HG03558 (cell line): Measurements from ENCODE around the gene MINDY2.
"Not testable (repeated sequence)": the region's sequence is repeated elsewhere in the genome, so short reads cannot be mapped to it uniquely, and the experiment has no call there.

ENCODE experiments used
- ATAC-seq: cut with Tn5 transposase; IDR thresholded peaks from one replicate; pipeline ENCODE4 v1.9.1; 2021; ENCODE audit warnings: moderate number of reproducible peaks; ENCODE audit not compliant: unreplicated experiment; ENCODE audit errors: extremely low read depth

MINDY2 gene

DNA sequence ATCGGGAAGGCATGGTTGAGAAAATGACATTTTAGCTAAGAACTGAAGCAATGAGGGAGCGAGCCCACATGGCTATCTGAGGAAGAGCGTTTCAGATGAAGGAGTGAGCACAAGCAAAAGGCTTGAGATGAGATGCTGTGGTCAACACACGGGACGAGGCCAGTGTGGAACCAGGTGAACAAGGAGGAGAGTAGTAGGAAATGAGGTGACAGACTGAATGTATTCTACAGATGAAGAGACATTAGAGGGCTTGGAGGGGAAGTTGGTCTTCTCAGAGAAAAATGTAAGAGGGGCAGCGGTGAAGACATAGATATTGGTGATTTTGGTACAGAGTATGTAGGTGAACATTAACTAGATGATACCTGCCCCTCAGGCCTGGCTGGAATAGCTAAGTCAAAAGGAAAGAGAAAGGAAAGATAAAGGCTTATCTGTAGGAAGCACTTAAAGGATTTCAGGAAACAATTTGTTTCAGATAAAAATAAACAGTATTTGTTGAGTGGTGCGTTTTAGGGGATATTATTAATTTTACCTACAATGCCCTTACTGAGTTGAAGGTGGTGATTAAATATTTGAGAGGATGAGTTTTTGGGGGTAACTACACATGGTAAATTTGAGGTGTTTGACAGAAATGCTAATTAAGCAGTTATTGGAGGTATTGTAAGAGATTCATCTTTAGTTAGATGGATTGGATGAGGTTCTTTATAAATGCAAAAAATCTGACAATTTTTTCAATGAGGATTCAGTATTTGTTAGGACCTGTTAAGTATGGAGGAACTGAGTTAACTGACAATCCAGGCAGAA, 105.4 kb downstream of the MINDY2 start:
- no peak for ATAC-seq

DNA sequence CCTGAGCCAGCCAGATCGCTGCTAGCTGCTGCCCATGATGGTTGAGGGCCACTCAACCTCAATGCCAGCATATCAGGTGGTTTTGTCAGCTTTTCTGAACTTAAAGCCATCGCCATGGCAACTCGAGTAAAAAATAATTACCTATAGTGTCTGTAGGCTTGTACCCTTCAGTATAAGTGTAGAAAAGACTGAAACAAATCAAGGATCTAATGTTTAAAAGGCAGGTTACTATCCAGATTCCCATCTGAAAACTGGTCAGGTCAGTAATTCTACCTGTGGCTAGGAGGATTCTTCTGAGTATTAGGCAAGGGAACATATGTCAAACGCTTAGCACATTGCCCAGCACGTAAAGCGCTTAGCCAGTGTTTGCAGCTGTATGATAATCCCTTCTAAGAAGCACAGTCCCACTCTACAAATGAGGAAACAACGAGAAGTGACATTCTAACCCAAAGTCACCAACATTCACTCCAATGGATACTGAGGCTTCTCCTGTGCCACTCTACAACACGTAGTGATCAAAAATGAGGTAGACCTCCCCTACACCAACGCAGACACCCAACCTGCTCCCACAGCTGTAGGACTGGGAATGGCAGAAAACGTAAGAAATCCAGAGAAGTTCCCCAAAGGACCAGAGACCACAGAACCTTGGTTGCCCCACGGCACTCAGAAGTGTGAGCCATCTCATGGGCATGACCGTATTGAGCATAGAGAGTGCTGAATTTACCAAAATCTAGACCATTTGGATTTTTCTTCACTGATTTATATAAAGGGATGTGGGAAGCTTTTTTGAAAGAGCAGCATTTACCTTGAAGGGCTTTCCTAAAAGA, 107.1 kb downstream of the MINDY2 start:
- ATAC-seq = no peak

DNA sequence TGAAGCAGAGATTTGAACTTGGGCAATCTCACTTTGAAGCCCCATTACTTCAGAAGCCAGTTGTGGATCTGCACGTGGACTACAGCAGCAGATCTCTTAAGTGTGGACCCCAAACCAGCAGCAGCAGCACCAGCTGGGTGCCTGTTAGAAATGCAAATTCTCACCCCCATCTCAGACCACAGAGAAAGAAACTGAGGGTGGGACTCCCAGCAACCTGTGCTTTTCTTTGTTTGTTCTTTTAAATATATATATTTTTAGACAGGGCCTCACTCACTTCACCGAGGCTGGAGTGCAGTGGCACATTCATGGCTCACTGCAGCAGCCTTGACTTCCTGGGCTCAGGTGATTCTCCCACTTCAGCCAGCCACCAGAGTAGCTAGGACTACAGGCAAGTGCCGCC, 109.2 kb downstream of the MINDY2 start:
- ATAC-seq = no peak

DNA sequence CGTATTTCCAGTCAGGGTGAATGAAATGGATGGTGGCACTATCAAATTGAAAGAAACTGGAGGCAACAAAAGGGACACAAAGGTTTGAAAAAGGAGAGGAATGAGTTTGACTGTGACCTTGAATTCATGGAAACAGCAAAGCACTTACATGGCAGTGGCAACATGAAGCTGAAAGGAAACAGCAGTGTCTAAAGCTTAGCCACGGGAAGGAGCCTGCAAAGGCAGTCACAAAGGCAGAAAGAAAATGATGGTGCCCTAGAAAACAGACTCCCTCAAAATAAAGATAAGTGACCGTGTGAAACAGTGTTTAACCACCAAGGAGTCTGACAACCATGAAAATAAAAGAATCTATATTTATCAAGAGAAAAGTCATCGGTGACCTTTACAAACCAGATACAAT, 111.1 kb downstream of the MINDY2 start:
- no peak for ATAC-seq

DNA sequence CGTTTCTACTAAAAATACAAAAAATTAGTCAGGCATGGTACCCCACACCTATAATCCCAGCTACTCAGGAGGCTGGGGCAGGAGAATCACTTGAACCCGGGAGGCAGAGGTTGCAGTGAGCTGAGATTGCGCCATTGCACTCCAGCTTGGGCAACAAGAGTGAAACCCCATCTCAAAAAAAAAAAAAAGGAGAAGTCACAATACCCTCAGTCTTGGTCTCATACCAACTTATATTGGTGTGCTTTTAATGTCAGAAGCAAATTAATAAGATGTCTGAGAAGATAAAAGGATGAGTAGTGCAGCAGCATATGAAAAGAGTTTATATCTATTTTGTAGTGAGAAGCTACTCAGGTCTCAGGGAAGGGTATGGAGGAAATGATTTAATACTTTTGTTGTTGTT, 112.8 kb downstream of the MINDY2 start:
- ATAC-seq = not testable (repeated sequence)

DNA sequence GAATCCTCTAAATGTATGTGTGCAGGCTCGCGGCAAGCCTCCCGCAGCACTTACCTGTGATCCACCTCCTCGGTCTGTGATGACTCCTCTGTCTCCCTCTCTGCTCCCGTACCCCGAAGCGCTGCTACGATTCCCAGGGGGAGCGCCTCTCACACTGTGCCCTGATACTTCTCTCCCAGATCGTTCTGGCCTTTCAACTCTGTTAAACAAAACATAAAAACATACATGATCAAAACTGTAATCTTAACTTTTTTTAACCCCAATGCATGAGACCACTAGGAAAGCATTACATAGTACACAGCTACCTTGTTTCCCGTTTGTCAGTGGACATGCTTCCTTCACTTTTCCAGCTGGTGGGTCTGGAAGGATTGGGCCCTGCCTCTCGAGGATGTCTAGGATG, 115.8 kb downstream of the MINDY2 start:
- ATAC-seq = no peak

DNA sequence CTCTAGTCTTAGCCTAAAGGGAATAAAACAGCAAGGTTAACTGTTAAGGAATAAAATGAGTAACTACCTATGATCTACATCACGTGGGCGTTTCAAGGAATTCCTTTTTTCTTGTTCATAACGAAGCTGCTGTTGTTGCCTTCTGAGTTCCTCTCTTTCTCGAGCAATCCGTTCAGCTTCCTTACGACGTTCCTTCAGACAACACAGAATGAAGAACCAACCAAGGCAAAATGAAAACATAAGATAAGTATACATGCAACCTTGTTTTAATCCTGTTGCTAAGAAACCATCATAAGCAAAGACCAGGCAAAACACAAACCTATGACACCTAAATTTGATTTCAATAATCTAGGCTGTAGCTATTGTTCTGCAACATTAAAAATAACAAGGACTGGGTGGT, 118.3 kb downstream of the MINDY2 start:
- ATAC-seq = no peak

DNA sequence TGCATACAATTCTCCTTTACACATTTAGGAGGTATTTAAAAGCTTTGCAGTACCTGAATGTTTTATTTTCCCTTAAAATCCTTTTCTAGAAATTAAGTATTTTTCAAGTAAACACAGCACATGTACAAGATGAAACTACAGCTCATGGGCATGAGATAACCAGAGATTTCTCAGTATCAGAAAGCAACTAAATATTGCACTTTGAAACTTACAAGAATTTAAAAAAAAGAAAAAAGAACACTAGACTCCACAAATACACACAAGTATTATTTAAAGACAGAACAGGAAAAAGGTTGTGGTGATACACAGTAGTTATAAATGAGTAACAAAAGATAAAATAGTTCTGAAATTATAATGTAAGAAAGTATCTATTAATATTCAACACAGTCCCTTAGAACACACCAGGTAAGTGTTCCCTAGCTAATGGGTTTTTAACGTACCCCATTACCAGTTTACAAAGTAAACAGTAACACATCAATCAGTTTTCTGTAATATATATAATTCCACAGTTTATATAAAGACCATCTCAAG, 127.1 kb downstream of the MINDY2 start:
- ATAC-seq = no peak

DNA sequence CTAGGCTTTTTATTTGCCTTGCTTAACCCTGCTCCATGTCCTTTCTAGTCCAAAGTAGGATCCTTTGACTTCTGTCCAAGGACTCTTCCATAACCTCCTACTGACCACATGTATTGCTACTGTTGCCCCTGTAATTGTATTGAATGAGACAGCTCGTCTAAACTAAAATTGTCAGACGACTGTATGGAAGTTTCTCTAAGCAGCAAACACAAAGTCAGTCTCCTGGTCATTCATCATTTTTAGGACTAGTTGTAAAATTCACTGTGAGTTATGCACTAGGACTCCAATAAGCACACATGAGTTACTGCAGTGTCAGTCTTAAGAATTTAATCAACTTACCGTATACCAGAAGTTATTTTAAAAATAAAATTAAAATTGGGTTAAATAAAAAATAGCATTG, 129.5 kb downstream of the MINDY2 start:
- ATAC-seq = no peak

DNA sequence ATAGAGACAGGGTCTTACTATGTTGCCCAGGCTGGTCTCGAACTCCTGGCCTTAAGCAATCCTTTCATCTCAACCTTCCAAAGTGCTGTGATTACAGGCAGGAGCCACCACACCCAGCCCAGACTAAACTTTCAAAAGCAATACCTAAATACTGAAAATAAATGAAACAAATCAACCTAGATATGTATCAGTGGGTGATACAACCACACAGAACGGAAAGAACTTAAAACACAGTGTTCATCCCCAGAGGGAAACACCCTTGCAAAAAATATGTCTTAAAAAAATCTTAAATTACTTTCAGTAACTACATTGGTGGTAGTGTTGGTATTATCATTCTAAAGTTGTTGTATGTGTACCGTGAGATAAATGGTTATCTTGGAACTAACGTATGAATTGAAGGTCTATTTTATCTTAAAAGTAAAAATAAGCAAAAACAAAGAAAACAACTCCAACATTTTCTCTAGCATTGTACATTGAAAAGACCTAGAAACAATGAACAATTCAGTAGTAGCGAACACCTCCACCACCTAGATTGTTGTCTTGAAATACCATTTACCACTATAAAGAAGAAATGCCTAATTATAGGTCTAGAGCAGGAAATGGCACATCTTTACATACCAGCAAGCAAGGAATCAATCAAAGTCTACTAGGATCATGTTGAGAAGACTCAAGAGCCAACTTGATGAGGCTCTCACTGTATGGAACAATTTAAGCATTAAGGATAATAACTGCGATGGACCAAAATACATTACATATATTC, 137.6 kb downstream of the MINDY2 start:
- ATAC-seq = no peak

DNA sequence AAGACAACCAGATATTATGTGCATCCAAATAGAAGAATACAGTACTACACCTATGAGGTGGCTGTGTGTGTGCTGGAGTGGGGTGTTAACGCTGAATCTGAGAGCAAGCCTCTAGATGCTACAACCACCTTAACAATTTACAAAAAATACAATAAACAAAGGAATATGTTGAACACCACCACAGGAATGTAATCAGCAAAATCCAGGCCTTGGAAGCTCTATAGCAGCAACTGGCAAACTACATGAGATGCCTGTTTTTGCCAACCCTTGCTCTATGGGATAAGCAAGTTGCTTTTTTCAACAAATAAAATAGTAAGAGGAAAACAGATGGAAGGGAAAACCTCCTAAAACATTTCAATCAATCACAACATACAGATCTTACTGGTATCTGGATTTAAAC, 138.5 kb downstream of the MINDY2 start:
- ATAC-seq = no peak

DNA sequence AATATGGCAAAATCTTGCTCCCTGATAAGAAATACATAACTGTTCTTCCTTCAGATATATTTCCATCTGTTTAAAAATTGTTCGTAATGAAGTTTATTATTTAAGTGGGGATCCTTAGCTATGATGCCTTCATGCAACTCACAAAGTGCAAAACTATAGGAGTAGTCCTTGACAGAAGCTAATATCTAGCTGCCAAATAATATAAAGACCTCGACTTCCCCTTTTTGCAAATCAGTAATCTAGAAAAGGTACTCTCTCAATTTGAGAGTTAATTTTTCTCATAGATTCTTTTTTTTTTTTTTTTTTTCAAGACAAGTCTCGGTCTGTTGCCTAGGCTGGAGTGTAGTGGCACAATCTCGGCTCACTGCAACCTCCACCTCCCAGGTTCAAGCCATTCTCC, 139.4 kb downstream of the MINDY2 start:
- no peak for ATAC-seq
